ENCODE measurements around the gene TBC1D17. TPM values are rescaled to one million over a fixed set of nuclear protein-coding genes. Genes with fewer than 3 reads are reported as not detected.

The TBC1D17 gene
- polyA plus RNA-seq, 1 donor (not counting 4 experiments of a cell fraction or from before 2014, with no cell fraction given): 9.4 TPM

- dilution Hi-C loops (cut with MboI; ENCODE audit: extremely low pct_ligation_motif_present, low sequenced_read_pairs): no loop called here
- H3K9ac ChIP-seq (ENCODE audit: control insufficient read depth, extremely low read depth, insufficient read depth, low read length): no peak overlapping the region
- no peak overlapping the region for H3K27ac ChIP-seq (ENCODE audit: control insufficient read depth, insufficient read depth, low read length)
- TF ChIP-seq CTCF (optimal IDR thresholded peaks at IDR 0.05 in 1 of 3, IDR thresholded peaks at IDR 0.05 in 1 of 3, conservative IDR thresholded peaks at IDR 0.05 in 1 of 3; ENCODE audit: extremely low read depth in 1 of 3, insufficient read depth in 2 of 3, low read length in 3 of 3): no peak
- TF ChIP-seq EZH2 (IDR thresholded peaks at IDR 0.05; ENCODE audit: low read length): no peak
- H3K4me1 ChIP-seq (ENCODE audit: control insufficient read depth, extremely low read depth, insufficient read depth, low read length): no peaks in the 10 kb centered on the region
- FAIRE-seq (no peak), DNase-seq (ENCODE audit: low read depth, low spot score) (no peak)
- H3K36me3 ChIP-seq (ENCODE audit: control insufficient read depth in 2 of 2, extremely low read depth in 1 of 2, insufficient read depth in 2 of 2, low read length in 2 of 2): peaks cover 15 to 39% of the 10 kb centered on the region in 2 experiments
- H3K27me3 ChIP-seq (ENCODE audit: control insufficient read depth, extremely low read depth, insufficient read depth, low read length): no peaks in the 10 kb centered on the region
- no peak overlapping the region for H3K4me3 ChIP-seq (ENCODE audit: control insufficient read depth in 2 of 3, extremely low read depth in 1 of 3, insufficient read depth in 2 of 3, low read depth in 1 of 3, low read length in 3 of 3)
- no peaks in the 10 kb centered on the region for H3K9me1 ChIP-seq (ENCODE audit: control insufficient read depth, extremely low read depth, insufficient read depth, low read length)
- no peaks in the 10 kb centered on the region for H4K20me1 ChIP-seq (ENCODE audit: control insufficient read depth, extremely low read depth, insufficient read depth, low read length)
- no peaks in the 10 kb centered on the region for H3K9me3 ChIP-seq (ENCODE audit: control insufficient read depth, low read depth, low read length)
- no peak overlapping the region for H2AFZ ChIP-seq (ENCODE audit: control insufficient read depth, low read length)
- no peak overlapping the region for H3K4me2 ChIP-seq (ENCODE audit: control insufficient read depth, extremely low read depth, insufficient read depth, low read depth, low read length)
- H3K79me2 ChIP-seq (ENCODE audit: control insufficient read depth, insufficient read depth, low read length): no peaks in the 10 kb centered on the region
Measured at GRCh38 chr19:49836176-49837008, 41.1 kb upstream of the TBC1D17 start.

DNA sequence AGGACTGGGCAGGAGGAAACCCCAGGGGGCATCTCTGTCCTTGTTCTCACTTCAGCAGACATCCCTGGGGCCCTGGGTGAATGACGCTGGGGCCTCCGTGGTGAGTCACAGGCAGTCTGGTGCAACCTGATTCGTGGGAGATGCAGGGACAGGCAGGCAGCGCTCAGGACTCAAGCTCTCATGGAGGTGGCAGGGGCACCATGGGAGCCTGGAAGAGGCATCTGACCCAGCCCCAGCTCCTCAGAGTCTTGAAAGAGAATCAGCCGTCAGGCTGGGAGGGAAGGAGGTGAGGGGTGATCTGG, 40.5 kb upstream of the TBC1D17 start:
- H3K9me1 ChIP-seq (ENCODE audit: control insufficient read depth, extremely low read depth, insufficient read depth, low read length): no peaks in the 10 kb centered on the region
- no peak for TF ChIP-seq CTCF (optimal IDR thresholded peaks at IDR 0.05 in 1 of 3, IDR thresholded peaks at IDR 0.05 in 1 of 3, conservative IDR thresholded peaks at IDR 0.05 in 1 of 3; ENCODE audit: extremely low read depth in 1 of 3, insufficient read depth in 2 of 3, low read length in 3 of 3)
- no peak for TF ChIP-seq EZH2 (IDR thresholded peaks at IDR 0.05; ENCODE audit: low read length)
- no peaks in the 10 kb centered on the region for H3K4me1 ChIP-seq (ENCODE audit: control insufficient read depth, extremely low read depth, insufficient read depth, low read length)
- H3K36me3 ChIP-seq (ENCODE audit: control insufficient read depth in 2 of 2, extremely low read depth in 1 of 2, insufficient read depth in 2 of 2, low read length in 2 of 2): peaks cover 11 to 35% of the 10 kb centered on the region in 2 experiments
- FAIRE-seq (no peak), DNase-seq (ENCODE audit: low read depth, low spot score) (no peak)
- no peak overlapping the region for H3K27ac ChIP-seq (ENCODE audit: control insufficient read depth, insufficient read depth, low read length)
- H2AFZ ChIP-seq (ENCODE audit: control insufficient read depth, low read length): no peak overlapping the region
- H3K4me3 ChIP-seq (ENCODE audit: control insufficient read depth in 2 of 3, extremely low read depth in 1 of 3, insufficient read depth in 2 of 3, low read depth in 1 of 3, low read length in 3 of 3): no peak overlapping the region
- H3K9ac ChIP-seq (ENCODE audit: control insufficient read depth, extremely low read depth, insufficient read depth, low read length): no peak overlapping the region
- H4K20me1 ChIP-seq (ENCODE audit: control insufficient read depth, extremely low read depth, insufficient read depth, low read length): no peaks in the 10 kb centered on the region
- H3K9me3 ChIP-seq (ENCODE audit: control insufficient read depth, low read depth, low read length): no peaks in the 10 kb centered on the region
- dilution Hi-C loops (cut with MboI; ENCODE audit: extremely low pct_ligation_motif_present, low sequenced_read_pairs): no loop called here
- H3K79me2 ChIP-seq (ENCODE audit: control insufficient read depth, insufficient read depth, low read length): no peaks in the 10 kb centered on the region
- H3K27me3 ChIP-seq (ENCODE audit: control insufficient read depth, extremely low read depth, insufficient read depth, low read length): no peaks in the 10 kb centered on the region
- no peak overlapping the region for H3K4me2 ChIP-seq (ENCODE audit: control insufficient read depth, extremely low read depth, insufficient read depth, low read depth, low read length)
